ENCODE results near the gene KLHL2.
"Not testable (repeated sequence)": the region's sequence is repeated elsewhere in the genome, so short reads cannot be mapped to it uniquely, and the experiment has no call there.

The KLHL2 gene

DNA sequence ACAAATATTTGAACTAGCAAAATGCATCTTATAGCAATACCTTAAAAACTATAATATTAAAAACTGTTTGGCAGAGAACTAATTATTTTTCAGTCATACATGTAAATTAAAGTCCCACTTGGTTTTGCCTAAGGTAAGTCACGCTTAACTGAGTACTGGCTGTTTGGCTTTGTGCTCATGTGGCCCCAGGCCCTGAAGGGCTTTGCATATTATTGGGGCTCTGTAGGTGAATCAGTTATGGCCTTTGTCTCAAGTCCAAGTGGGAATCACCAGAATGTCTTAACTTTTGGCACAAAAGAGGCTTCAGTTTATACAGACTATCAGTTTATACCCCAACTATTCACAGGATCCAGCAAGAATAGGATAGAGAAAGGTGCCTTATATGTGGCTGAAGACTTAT is 29.5 kb downstream of the KLHL2 start:
- not testable (repeated sequence) for DNase-seq

GRCh38 chr4:165238041-165238640 is 30.8 kb downstream of the KLHL2 start:
- DNase-seq: peak; percentile 12 to 33

DNA sequence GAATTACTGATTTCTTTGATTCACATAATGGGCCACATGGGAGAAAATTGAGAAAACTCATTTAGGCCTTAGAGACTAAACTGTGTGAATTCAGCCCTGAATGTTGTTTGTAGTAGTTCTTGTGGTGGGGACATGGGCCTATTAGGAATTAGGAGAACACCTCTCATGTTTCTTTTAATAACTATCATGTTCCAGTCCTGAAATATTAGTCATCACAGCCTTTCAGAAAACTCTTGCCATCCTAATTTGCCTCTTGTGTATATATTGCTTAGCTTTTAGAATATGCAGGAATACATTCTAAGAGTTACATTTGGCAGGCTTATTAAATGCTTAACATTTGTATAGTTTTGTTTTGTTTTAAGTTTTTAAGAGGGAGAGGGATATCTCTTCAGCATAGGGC is 33.4 kb downstream of the KLHL2 start:
- not testable (repeated sequence) for DNase-seq

GRCh38 chr4:165244148-165244547 is 36.8 kb downstream of the KLHL2 start:
- DNase-seq: not testable (repeated sequence)

DNA sequence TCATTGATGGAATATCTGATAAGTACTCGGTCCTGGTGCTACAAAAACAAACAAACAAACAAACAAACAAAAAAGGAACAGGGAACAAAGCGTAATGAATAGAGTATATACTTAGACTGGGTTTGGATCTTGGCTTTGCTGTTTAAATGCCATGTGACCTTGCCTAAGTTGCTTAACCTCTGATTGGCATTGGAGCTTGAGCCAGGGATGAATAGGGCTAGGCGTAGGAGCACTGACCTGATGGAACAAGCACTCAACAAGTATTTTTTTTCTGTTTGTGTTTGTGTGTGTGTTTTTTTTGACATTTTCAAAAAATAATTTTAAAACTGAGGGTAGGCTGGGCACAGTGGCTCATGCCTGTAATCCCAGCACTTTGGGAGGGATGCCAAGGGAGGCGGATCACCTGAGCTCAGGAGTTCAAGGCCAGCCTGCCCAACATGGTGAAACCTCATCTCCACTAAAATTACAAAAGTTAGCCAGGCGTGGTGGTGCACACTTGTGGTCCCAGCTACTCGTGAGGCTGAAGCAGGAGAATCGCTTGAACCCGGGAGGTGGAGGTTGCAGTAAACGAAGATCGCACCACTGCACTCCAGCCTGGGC is 37.3 kb downstream of the KLHL2 start:
- DNase-seq: not testable (repeated sequence)

DNA sequence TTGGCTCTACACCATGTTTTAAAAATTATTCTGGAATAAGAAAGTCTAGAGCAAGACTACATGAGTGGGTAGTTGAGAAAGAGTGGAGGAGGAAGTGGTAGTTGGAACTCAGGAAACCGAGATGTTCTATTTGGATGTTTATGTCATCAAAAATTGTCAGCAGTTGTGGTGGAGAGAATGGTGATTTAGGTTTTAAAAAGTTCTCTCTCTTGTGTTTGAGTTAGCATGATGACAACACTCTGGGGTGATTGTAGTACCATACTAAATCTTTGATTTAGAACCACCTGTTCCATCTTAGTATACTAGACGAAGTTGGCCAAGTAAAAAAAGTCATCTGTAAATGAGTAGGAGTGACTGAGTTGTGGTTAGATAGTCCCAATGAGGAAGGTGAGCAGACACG is 40.7 kb downstream of the KLHL2 start:
- peak; percentile 16 to 63 for DNase-seq

DNA sequence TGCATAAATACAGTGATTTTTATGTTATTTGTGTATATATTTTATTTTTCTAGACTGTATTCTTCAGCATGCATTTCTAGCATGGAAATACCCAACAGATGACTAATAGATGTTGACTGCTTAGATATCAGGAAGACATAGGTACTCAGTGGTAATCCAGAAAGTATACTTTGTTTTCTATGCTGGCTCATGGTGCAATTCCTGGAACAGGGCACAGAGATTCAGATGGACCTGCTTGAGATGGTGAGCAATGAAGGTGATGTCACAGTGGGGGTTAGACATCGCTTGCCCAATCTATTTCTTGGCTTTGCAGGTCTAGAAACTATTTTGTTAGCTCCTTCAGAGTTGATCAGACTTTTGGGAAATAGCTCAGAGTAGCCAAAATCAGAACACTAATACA is 41.5 kb downstream of the KLHL2 start:
- DNase-seq: not testable (repeated sequence)

GRCh38 chr4:165254771-165255170 is 47.4 kb downstream of the KLHL2 start:
- not testable (repeated sequence) for DNase-seq

GRCh38 chr4:165255439-165255838 is 48.1 kb downstream of the KLHL2 start:
- peak; percentile 79 to 89 for DNase-seq

DNA sequence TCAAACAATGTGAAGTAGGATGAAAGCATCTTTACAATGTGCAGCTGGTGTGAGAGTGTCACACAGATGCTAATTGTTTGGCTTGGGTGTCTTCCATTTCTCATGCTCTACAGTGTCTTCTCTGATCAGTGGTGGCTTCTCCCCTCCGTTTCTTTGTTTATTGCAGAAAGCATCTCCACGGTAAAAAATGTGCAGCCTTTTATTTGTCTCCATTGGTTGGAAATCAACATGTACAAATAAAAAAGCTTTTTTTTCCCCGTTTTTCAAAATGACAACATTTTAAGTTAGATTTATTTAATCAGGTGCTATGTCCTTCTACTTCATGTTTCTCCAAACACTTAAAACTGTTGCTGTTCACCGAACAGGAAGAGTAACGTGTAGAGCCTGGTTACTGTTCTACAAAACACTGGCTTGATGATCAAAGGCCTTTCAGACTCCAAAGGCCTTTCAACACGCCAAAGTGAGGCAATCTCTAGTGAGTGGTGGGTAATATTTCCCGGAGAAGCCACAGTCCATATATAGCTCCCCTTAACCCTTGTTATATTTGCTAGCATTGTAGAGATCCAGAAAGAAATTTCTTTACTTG is 48.8 kb downstream of the KLHL2 start:
- DNase-seq: not testable (repeated sequence)

GRCh38 chr4:165259776-165260175 is 52.4 kb downstream of the KLHL2 start:
- not testable (repeated sequence) for DNase-seq

DNA sequence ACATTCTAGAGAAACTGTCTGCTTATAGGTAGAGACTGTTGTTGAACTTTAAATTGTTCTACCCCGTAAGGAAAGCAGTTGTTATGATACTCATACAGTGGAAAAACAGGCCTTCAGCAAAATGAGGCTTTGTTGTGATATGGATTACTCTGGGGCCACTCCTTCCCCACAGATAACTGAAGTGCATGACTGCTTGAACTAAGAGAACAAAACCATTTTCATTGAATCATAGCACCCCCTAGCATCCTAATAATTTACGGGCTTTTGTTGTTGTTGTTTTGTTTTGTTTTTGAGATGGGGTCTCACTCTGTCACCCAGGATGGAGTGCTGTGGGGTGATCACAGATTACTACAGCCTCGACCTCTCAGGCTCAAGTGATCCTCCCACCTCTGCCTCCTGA is 54.9 kb downstream of the KLHL2 start:
- DNase-seq: not testable (repeated sequence)

DNA sequence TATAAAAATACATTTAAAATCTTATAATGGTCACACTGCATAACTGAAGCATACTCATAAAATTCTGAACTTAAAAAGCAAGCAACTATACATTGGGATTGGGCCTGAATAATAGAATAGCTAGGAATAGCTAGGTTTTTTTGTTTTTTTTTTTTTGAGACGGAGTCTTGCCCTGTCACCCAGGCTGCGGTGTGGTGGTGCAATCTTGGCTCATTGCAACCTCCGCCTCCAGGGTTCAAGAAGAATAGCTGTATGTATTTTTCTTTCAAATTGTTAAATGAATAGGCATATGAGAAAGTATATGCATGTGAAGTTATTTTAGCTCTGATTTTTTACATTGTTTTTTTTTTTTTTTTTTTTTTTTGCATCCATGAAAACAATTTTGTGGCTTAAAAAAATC is 56.1 kb downstream of the KLHL2 start:
- peak; percentile 34 to 59 for DNase-seq

GRCh38 chr4:165269931-165270330 is 62.6 kb downstream of the KLHL2 start:
- DNase-seq: not testable (repeated sequence)

GRCh38 chr4:165273443-165273842 is 66.1 kb downstream of the KLHL2 start:
- DNase-seq: not testable (repeated sequence)

DNA sequence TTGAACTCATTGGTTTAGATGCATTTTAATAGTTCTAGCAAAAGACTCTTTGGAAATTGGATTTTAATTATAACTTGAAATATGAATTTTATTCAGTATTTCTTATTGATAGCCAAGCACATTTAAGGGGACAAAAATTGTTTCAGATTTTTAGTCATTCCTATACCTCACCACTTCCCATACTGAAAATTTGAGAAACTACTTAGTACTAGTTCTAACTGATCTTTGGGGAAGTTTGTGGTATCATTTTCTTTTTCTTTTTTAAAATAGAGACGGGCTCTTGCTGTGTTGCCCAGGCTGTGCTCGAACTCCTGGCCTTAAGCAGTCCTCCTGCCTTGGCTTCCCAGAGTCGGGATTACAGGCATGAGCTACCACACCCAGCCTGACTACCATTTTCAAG is 68.0 kb downstream of the KLHL2 start:
- DNase-seq: not testable (repeated sequence)

- not testable (repeated sequence) for DNase-seq
These were observed 72.2 kb downstream of the KLHL2 start for GRCh38 chr4:165279531-165279930.

GRCh38 chr4:165284697-165285096 is 77.3 kb downstream of the KLHL2 start:
- not testable (repeated sequence) for DNase-seq

GRCh38 chr4:165286619-165287340 is 79.4 kb downstream of the KLHL2 start:
- DNase-seq: not testable (repeated sequence)

GRCh38 chr4:165288226-165288625 is 80.9 kb downstream of the KLHL2 start:
- no peak for DNase-seq

DNA sequence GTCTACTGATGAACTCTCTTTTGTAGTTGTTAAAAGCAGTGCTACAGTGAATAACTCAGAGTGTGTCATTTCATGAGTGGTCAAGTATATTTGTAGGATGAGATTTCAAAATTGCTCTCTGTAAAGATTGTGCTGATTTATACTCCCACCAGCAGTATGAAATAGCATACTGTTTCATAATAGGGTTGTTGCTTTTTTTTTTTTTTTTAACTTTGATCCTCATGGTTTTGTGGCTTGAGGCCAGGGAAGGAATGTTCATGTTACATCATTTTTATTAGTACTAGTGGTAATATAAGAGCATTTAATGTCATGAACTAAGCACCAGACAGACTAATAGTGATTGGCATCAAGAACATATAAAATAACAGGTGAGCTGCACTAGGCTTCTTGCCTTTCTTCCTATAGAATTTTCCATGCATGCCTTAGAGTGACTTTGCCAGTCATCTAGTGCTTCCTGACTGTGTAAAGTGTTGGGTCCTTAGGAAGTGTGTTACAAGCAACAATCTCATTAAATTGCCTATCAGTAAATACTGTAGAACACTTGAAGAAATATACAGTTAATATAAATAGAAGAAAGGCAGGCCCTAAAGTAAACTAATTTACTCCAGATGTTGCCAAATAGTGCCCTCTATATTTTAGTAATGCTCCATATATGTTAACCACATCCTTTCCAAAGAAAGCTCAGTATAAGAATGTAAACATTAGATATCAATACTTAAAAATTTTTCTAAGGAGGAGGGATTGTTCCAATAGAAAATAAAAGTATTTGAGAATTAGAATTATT is 81.5 kb downstream of the KLHL2 start:
- peak; percentile 52 to 86 for DNase-seq

DNA sequence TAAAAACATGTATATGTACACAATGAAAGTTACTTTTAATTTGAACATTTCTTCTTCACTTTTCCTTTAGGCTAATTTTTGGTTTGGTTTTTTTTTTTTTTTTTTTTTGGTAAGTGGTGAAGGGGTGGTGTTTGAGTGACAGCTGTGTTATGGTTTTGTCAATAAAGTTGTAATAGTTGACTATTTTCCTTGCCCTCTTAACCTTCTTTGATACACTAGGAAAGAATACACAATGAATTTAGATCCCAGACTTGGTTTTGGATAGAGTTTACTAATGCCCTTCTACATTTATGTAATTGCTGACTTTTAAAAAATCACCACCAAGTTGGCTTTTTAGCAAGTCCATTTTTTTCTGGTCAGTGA is 82.0 kb downstream of the KLHL2 start:
- no peak for DNase-seq

DNA sequence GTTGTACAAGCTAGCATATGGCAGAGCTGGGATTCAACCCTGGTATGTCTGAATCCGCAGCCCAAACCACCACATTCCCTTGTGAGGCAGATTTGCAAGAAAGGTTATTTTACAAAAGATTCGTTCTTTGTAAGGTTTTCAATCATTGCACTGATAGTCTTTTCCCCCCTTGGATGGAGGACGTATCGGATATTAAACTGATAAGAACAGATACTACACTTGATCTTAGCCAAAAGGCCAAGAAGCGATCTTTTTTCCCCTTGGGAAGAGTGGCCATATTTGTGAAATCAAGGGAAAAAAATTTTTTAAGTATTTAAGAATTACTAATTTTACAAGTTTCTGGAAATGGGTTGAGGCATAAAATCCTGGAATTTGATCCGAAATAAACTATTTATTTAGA is 85.7 kb downstream of the KLHL2 start:
- no peak for DNase-seq

All from inflammatory macrophage (primary cell).